Mucosa of descending colon (tissue), 3 donors: ENCODE measurements around the gene PARD3B. TPM values are rescaled to one million over a fixed set of nuclear protein-coding genes. Genes with fewer than 3 reads are reported as not detected.

Experiments used
- ATAC-seq: fragments of 200-7000 bp; cut with Tn5 transposase; one replicate; pipeline ENCODE4 v1.9.1; 2020; ENCODE audit warnings: mild to moderate bottlenecking, moderate library complexity
- DNase-seq, 3 donors: peaks; one replicate each; pipeline ENCODE4 v3.0.0-alpha.2; 2020
- H3K36me3 ChIP-seq: fragments of 200-600 bp; one replicate; pipeline ENCODE4 v1.8.0; 2021; ENCODE audit warnings: low read depth, mild to moderate bottlenecking
- H3K4me1 ChIP-seq: fragments of 200-600 bp; one replicate; pipeline ENCODE4 v1.8.0; 2021; ENCODE audit warnings: low read depth, mild to moderate bottlenecking
- H3K4me3 ChIP-seq: fragments of 200-600 bp; one replicate; pipeline ENCODE4 v1.8.0; 2021; ENCODE audit warnings: mild to moderate bottlenecking
- H3K9me3 ChIP-seq: fragments of 200-600 bp; one replicate; pipeline ENCODE4 v1.8.0; 2021; ENCODE audit warnings: mild to moderate bottlenecking
- intact Hi-C, 2 donors: fragments of 100-400 bp; cut with DNase I in 1 of 2; cut with micrococcal nuclease in 1 of 2; formaldehyde crosslinking; loops; one replicate each; pipeline versions ENCODE4 v1.11.0 to v1.11.1; 2022; cut with DNase I, micrococcal nuclease
- total RNA-seq, 3 donors: library from RNA; stranded (reverse); fragmentation: NEBNext Ultra II Directional in 2 of 3; extraction: Animal tissue kit (Norgen Biotek cat#: 25700) in 2 of 3; gene quantifications; one replicate each; pipeline versions ENCODE4 v1.2.1 to v1.2.4, GENCODE V29; 2021 to 2023
- TF ChIP-seq, protein P1 (sequence below): fragments of 200-600 bp; IDR thresholded peaks from one replicate; pipeline ENCODE4 v1.8.0; 2022; ENCODE audit warnings: antibody characterized with exemption, mild to moderate bottlenecking
- donor health status: DM: no; HTN: no; CAD: no; lungs with moderate emphysema.
- donor health status: DM: no; HTN: no; CAD: no.
- donor health status: DM: no; HTN: yes; CAD: no.

Gene PARD3B
- total RNA-seq, 3 donors from 2014 or later = 21.1 to 56.8 (median 44.0) TPM

DNA sequence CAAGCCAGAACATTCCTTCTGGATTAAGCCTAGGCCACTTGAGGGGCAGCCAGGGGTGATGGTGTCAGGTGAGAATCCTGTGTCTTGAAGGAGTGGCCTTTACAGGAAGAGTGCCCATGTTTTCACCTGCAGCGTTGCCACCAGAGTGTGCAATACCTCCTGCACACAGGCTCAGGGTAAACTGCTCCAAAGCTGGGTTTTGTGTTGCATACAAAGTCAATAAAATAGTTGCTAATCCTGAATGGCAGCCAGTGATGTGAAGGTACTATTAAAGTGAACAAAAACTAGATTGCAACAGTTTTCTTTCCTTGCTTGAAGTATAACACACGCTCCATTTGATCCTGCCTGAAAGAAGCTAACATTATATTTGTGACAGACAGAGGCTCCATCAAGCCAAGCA lies 1072.6 kb downstream of the PARD3B start:
- DNase-seq (no peak), ATAC-seq (no peak)
- TF ChIP-seq, protein P1, sequence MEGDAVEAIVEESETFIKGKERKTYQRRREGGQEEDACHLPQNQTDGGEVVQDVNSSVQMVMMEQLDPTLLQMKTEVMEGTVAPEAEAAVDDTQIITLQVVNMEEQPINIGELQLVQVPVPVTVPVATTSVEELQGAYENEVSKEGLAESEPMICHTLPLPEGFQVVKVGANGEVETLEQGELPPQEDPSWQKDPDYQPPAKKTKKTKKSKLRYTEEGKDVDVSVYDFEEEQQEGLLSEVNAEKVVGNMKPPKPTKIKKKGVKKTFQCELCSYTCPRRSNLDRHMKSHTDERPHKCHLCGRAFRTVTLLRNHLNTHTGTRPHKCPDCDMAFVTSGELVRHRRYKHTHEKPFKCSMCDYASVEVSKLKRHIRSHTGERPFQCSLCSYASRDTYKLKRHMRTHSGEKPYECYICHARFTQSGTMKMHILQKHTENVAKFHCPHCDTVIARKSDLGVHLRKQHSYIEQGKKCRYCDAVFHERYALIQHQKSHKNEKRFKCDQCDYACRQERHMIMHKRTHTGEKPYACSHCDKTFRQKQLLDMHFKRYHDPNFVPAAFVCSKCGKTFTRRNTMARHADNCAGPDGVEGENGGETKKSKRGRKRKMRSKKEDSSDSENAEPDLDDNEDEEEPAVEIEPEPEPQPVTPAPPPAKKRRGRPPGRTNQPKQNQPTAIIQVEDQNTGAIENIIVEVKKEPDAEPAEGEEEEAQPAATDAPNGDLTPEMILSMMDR = no peak
- Histone ChIP-seq H3K4me3 (no peak overlapping the region), H3K36me3 (no peaks in the 10 kb centered on the region), H3K4me1 (no peaks in the 10 kb centered on the region), H3K9me3 (no peaks in the 10 kb centered on the region)
- intact Hi-C loops = no loop called here

DNA sequence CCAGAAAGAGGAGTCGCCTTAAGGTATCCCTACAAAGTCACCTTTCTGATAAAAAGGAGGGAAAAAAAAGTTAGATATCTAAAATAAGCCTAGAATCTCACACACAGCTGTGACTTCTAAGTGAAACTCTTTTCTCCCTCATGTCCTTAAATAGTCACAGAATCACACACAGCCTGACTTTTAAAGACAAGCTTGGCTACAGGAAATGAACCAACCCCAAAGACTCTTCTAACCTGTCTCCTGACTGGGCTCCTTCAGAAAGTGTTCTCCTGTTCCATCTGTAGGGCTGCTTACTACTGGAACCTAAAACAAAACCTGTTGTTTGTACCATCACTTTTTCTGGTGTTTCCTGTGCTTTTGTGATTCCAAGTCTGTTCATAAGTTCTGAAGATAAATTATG lies 1074.3 kb downstream of the PARD3B start:
- TF ChIP-seq, protein P1 = no peak
- no peaks in the 10 kb centered on the region for H3K9me3 ChIP-seq
- DNase-seq = no peak
- intact Hi-C loops = no loop called here
- H3K36me3 ChIP-seq = no peaks in the 10 kb centered on the region
- no peaks in the 10 kb centered on the region for H3K4me1 ChIP-seq
- ATAC-seq = no peak
- H3K4me3 ChIP-seq = no peak overlapping the region

DNA sequence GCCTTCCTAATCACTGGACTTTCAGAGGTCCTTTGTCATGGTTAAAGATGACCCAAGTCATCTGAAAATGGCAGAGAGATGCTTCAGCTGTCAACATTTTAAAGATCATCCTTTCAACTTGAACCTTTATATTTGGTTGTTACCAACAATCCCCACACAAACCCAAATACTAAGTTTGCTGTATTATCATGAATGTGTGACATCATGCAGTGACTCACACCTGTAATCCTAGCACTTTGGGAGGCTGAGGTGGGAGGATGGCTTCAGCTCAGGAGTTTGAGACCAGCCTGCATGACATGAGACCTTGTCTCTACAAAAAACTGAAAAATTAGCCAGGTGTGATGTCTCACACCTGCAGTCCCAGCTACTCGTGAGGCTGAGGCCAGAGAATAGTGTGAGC lies 1081.8 kb downstream of the PARD3B start:
- ATAC-seq (no peak), DNase-seq (no peak)
- TF ChIP-seq, protein P1 = no peak
- no peaks in the 10 kb centered on the region for H3K9me3 ChIP-seq
- intact Hi-C loops = no loop called here
- no peaks in the 10 kb centered on the region for H3K4me1 ChIP-seq
- H3K36me3 ChIP-seq = no peaks in the 10 kb centered on the region
- H3K4me3 ChIP-seq = no peak overlapping the region

DNA sequence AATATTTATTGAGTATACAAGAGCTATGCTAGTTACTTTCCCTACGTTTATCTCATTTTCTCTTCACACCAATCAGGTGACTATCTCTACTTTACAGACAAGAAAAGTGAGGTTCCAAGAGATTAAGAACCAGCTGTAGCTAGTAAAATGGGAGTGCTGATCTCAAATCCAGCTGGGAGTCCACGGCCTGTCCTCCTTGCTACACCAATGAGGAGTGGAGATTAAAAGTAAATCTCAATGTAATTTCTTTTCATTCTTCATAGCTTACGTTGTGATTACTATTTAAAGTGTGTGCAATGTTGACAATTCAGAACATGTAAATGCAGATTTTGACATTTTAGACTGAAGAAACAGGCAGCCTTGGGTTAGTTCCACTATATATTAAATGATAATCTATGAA lies 1083.1 kb downstream of the PARD3B start:
- ATAC-seq = no peak
- no peak for DNase-seq
- intact Hi-C loops = no loop called here
- Histone ChIP-seq H3K36me3 (no peaks in the 10 kb centered on the region), H3K9me3 (no peaks in the 10 kb centered on the region), H3K4me3 (no peak overlapping the region), H3K4me1 (no peaks in the 10 kb centered on the region)
- TF ChIP-seq, protein P1 = no peak

DNA sequence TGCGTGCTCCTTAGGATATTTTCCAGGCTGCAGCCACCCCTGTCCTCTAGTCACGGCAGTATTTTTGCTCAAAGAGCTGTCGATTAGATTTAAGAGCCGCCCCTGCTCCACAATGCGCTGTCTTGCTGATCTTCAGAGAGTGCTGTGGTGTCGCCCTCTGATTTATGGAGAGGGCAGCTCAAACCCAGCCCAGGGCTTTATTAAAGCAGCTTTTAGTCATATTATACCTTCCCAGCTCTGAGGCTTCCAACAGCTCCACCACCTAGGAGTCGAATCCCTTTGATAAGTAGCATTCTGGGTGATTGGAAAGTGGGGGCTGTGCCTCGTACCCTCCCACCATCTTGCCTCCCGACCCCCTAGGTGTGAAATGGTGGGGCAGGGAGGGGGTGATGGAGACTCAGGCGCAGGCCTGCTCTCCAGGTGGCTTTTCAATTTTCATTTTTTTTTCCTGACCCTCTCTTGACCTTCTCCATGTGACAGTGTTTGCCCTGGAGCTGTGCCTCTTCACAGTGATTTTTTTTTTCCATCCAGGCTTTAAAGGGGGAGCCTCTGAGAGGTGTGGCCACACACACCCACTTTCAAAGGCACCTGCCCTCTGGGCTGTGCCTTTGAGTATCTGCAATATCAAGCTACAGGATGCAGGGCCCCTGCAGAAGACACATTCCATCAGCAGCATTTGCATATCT lies 1084.0 kb downstream of the PARD3B start:
- TF ChIP-seq, protein P1 = no peak
- no peak for ATAC-seq
- no peaks in the 10 kb centered on the region for H3K36me3 ChIP-seq
- intact Hi-C loops = no loop called here
- H3K9me3 ChIP-seq = no peaks in the 10 kb centered on the region
- DNase-seq = no peak
- H3K4me1 ChIP-seq = no peaks in the 10 kb centered on the region
- H3K4me3 ChIP-seq = no peak overlapping the region

DNA sequence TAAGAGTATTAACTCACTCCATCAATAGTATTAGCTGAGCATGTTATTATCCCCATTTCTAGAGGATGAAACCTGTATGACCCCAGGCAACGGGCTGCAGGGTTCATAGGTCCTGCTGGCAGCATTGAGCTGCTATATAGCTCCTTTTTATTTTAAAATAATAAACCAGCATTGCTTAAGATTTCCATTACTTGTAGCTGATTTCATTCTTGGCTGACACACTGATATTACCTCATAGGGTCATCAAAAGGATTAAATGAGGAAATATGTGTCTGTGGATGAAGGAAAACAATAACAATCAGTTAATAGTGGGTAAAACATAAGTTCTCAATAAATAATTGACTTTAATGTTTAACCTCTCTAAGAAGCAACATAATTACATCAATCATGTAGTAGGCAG lies 1088.7 kb downstream of the PARD3B start:
- H3K9me3 ChIP-seq = no peaks in the 10 kb centered on the region
- TF ChIP-seq, protein P1 = no peak
- H3K4me1 ChIP-seq = no peaks in the 10 kb centered on the region
- intact Hi-C loops = no loop called here
- no peak for ATAC-seq
- no peak overlapping the region for H3K4me3 ChIP-seq
- DNase-seq = no peak
- no peaks in the 10 kb centered on the region for H3K36me3 ChIP-seq
